ENCODE results near the gene ANO8. TPM values are rescaled to one million over a fixed set of nuclear protein-coding genes. Genes with fewer than 3 reads are reported as not detected.

ANO8 gene
- total RNA-seq, 1 donor from 2014 or later = 19.0 TPM

DNA sequence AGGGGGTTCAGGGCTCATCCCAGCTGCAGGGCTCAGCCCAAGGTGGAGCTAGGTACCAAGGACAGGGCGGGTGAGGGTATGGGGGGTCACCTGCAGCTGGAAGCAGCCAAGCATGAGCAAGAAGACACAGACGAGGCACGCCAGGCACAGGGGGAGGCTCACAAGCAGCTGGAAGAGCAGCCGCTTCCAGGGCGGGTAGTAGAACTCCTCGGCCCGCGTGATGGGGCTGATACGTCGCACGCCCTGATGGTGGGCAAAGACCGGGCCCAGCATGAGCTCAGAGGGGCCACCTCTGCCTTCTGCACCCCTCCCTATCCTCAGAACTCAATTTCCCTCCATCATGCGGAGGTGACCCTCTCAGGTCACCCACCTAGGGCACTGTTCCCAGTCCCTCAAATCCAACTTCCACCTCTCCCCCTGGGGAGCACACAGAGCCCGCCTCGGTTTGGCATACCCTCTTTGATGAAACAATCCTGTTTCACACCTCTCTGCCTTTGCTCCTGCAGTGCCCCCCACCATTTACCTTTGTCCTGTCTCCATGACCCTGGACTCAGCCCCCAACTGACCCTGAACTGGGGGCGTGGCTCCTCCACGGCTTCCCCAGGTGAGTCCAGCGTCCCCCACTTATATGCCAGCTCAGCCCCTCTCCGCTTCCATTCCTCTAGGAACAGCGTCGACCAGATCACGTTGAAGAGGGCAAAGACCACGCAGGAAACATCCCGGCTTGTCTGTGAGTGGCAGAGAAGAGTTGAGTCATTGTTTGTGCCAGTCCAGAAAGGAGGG is 4.2 kb downstream of the ANO8 start:
- peaks cover 9% of the 10 kb centered on the region for H3K4me1 Mint-ChIP-seq (ENCODE audit: unreplicated experiment)

GRCh38 chr19:17329366-17330261 is 5.0 kb downstream of the ANO8 start:
- Mint-ChIP-seq H3K9me3 (ENCODE audit: unreplicated experiment) (no peaks in the 10 kb centered on the region), H3K4me3 (ENCODE audit: unreplicated experiment) (peak overlapping the region; percentile 56), H3K27ac (ENCODE audit: unreplicated experiment) (no peak overlapping the region), H3K4me1 (ENCODE audit: unreplicated experiment) (peaks cover 3% of the 10 kb centered on the region), H3K36me3 (ENCODE audit: low read depth, unreplicated experiment) (peaks cover 13% of the 10 kb centered on the region), H3K27me3 (ENCODE audit: unreplicated experiment) (peaks cover 13% of the 10 kb centered on the region)
- TF ChIP-seq CTCF (IDR thresholded peaks at IDR 0.05; ENCODE audit: unreplicated experiment) = no peak
- DNase-seq (ENCODE audit: low spot score) = no peak

More for the DNA sequence above, 4.2 kb downstream of the ANO8 start:
- DNase-seq (ENCODE audit: low spot score) = no peak
- Mint-ChIP-seq H3K36me3 (ENCODE audit: low read depth, unreplicated experiment) (peaks cover 17% of the 10 kb centered on the region), H3K27ac (ENCODE audit: unreplicated experiment) (no peak overlapping the region), H3K27me3 (ENCODE audit: unreplicated experiment) (peaks cover 19% of the 10 kb centered on the region), H3K4me3 (ENCODE audit: unreplicated experiment) (peak overlapping the region; percentile 56), H3K9me3 (ENCODE audit: unreplicated experiment) (no peaks in the 10 kb centered on the region)
- no peak for TF ChIP-seq CTCF (IDR thresholded peaks at IDR 0.05; ENCODE audit: unreplicated experiment)

GRCh38 chr19:17328517-17329365 is 5.9 kb downstream of the ANO8 start:
- Mint-ChIP-seq H3K4me3 (ENCODE audit: unreplicated experiment) (no peak overlapping the region), H3K27me3 (ENCODE audit: unreplicated experiment) (peaks cover 13% of the 10 kb centered on the region), H3K36me3 (ENCODE audit: low read depth, unreplicated experiment) (peaks cover 11% of the 10 kb centered on the region), H3K4me1 (ENCODE audit: unreplicated experiment) (peaks cover under 1% of the 10 kb centered on the region), H3K27ac (ENCODE audit: unreplicated experiment) (no peak overlapping the region), H3K9me3 (ENCODE audit: unreplicated experiment) (no peaks in the 10 kb centered on the region)
- no peak for TF ChIP-seq CTCF (IDR thresholded peaks at IDR 0.05; ENCODE audit: unreplicated experiment)
- no peak for DNase-seq (ENCODE audit: low spot score)

DNA sequence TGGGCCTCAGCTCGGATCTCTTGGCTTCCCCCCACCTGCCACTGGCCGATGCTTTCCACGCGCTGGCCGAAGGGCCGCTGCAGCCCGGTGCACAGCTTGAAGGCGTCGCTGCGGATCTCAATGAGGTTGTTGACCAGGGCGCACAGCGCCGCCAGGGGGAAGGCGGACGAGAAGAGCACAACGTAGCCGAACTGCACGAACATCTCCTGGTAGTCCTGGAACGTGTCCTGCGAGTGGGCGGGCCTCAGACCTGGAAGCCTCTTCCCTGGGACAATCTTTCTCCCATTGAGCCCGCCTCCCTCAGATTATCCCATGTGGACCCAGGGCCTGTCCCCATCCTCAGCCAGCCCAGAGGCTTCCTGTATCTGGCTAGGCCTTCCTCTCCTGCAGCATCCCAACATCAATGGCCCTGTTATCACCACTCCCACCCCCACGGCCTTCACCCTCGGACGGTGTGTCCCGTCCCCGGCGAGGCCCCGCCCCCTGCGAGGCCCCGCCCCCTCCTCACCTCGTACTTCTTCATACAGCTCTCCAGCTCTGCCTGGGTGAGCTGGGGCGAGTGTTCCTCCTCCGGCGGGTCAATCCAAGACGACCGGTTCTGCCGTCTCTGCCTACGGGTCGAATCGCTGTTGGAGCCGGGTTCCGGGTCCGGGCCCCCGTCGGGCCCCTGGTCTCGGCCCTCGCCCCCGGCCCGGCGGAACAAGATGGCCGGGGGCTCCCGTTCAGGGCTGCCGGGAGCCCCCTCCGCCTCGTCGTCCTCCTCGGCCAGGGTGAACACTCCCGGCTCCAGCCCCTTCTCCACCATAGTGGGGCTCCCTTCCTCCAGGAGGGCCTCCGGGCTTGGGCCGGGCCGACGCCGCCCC is 6.8 kb downstream of the ANO8 start:
- H3K27me3 Mint-ChIP-seq (ENCODE audit: unreplicated experiment) = peaks cover 12% of the 10 kb centered on the region

More for the DNA sequence above, 6.8 kb downstream of the ANO8 start:
- Mint-ChIP-seq H3K4me1 (ENCODE audit: unreplicated experiment) (no peaks in the 10 kb centered on the region), H3K36me3 (ENCODE audit: low read depth, unreplicated experiment) (peaks cover 14% of the 10 kb centered on the region), H3K9me3 (ENCODE audit: unreplicated experiment) (no peaks in the 10 kb centered on the region), H3K27ac (ENCODE audit: unreplicated experiment) (no peak overlapping the region), H3K4me3 (ENCODE audit: unreplicated experiment) (peak overlapping the region; percentile 84)
- peak; percentile 84 for DNase-seq (ENCODE audit: low spot score)
- TF ChIP-seq CTCF (IDR thresholded peaks at IDR 0.05; ENCODE audit: unreplicated experiment) = no peak

Data from endothelial cell (in vitro differentiated cells).